ENCODE data around the gene TMEFF2. TPM values are rescaled to one million over a fixed set of nuclear protein-coding genes. Genes with fewer than 3 reads are reported as not detected.

TMEFF2 gene
- total and polyA plus RNA-seq, 12 donors = 0.16 to 2.7 (median 0.58) TPM; not detected in 2

DNA sequence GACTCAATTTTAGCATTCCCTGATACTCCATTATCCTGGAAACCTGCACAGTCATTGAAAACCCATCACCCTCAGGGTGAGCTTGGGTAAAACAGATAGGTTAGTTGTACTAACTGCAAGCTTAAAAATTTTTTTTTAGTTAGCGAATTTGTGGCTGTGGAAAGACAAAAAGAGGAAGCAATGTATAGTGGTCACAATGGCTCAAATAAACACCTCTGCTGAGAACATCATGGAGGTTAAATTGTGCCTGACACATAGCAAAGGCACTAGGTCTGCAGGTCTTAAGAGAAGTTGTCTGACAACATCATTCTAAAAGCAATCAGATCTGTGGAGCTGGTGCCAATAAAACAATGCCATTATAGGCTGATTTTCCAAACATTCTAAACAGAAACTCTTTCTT lies 263.4 kb downstream of the TMEFF2 start:
- H3K9me3 ChIP-seq (replicated peaks in 1 of 3) = no peaks in the 10 kb centered on the region
- DNase-seq = no peak
- H3K27ac ChIP-seq = no peak overlapping the region
- no peak overlapping the region for H3K4me3 ChIP-seq
- 71 to 100% (median 84%) methylated on average over 1 of the region's 1 CpG for whole genome bisulfite sequencing, 4 donors
- no peaks in the 10 kb centered on the region for H3K27me3 ChIP-seq
- H3K4me1 ChIP-seq (replicated peaks in 1 of 2) = no peaks in the 10 kb centered on the region
- TF ChIP-seq POLR2A (IDR thresholded peaks at IDR 0.05) = no peak
- TF ChIP-seq, protein P1, sequence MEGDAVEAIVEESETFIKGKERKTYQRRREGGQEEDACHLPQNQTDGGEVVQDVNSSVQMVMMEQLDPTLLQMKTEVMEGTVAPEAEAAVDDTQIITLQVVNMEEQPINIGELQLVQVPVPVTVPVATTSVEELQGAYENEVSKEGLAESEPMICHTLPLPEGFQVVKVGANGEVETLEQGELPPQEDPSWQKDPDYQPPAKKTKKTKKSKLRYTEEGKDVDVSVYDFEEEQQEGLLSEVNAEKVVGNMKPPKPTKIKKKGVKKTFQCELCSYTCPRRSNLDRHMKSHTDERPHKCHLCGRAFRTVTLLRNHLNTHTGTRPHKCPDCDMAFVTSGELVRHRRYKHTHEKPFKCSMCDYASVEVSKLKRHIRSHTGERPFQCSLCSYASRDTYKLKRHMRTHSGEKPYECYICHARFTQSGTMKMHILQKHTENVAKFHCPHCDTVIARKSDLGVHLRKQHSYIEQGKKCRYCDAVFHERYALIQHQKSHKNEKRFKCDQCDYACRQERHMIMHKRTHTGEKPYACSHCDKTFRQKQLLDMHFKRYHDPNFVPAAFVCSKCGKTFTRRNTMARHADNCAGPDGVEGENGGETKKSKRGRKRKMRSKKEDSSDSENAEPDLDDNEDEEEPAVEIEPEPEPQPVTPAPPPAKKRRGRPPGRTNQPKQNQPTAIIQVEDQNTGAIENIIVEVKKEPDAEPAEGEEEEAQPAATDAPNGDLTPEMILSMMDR (IDR thresholded peaks at IDR 0.05) = no peak
- no peaks in the 10 kb centered on the region for H3K36me3 ChIP-seq (replicated peaks in 1 of 2)
- intact Hi-C loops (cut with DNase I) = no loop called here

DNA sequence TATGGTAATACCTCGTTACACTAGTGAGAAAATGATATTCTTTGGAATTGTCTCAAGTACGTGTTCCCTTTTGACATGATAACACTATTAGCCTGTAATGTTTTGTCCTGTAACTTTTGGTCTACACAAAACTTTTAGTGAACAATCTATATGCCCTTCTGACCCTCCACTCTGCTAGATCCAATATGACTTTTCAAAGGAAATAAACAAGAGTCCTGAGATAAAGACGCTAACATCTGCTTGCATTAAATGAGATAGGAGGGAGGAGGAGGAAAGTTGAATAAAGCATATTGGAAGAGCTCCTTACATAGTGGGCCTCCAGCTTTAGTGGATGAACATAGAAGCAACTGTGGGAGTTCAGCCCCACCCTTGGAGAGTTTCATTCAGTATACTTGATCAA lies 264.5 kb downstream of the TMEFF2 start:
- Histone ChIP-seq H3K27ac (no peak overlapping the region), H3K27me3 (no peaks in the 10 kb centered on the region), H3K4me3 (no peak overlapping the region), H3K9me3 (replicated peaks in 1 of 3) (no peaks in the 10 kb centered on the region), H3K4me1 (replicated peaks in 1 of 2) (no peaks in the 10 kb centered on the region), H3K36me3 (replicated peaks in 1 of 2) (no peaks in the 10 kb centered on the region)
- no peak for TF ChIP-seq POLR2A (IDR thresholded peaks at IDR 0.05)
- TF ChIP-seq, protein P1 (IDR thresholded peaks at IDR 0.05) = no peak
- 86 to 93% (median 90%) methylated on average over 3 of the region's 3 CpGs for WGBS, 4 donors
- no peak for DNase-seq
- intact Hi-C loops (cut with DNase I) = no loop called here

DNA sequence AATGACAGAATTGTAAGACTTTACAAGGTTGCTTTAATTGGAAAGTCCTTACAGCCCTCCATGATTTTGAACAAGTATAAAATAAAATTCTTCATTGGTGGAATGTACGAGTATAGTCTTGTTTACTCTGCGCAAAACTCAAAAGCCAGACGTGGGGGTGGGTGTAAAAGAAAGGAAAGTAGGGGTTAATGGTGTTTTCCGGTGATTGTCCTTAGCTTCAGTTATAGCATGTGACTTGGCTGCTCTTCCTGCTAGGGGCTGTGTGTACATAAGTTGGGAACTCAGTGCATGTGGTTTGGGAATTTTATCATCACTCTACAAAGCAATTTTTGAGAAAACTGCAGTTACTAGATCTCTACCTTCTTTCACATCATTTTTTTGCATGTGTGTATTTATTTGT lies 265.4 kb downstream of the TMEFF2 start:
- no peaks in the 10 kb centered on the region for H3K36me3 ChIP-seq (replicated peaks in 1 of 2)
- no peaks in the 10 kb centered on the region for H3K4me1 ChIP-seq (replicated peaks in 1 of 2)
- no peaks in the 10 kb centered on the region for H3K9me3 ChIP-seq (replicated peaks in 1 of 3)
- DNase-seq = no peak
- intact Hi-C loops (cut with DNase I) = no loop called here
- H3K27me3 ChIP-seq = no peaks in the 10 kb centered on the region
- no peak overlapping the region for H3K27ac ChIP-seq
- TF ChIP-seq POLR2A (IDR thresholded peaks at IDR 0.05) = no peak
- TF ChIP-seq, protein P1 (IDR thresholded peaks at IDR 0.05) = no peak
- H3K4me3 ChIP-seq = no peak overlapping the region
- 73 to 76% (median 74%) methylated on average over 4 of the region's 4 CpGs for WGBS, 4 donors

DNA sequence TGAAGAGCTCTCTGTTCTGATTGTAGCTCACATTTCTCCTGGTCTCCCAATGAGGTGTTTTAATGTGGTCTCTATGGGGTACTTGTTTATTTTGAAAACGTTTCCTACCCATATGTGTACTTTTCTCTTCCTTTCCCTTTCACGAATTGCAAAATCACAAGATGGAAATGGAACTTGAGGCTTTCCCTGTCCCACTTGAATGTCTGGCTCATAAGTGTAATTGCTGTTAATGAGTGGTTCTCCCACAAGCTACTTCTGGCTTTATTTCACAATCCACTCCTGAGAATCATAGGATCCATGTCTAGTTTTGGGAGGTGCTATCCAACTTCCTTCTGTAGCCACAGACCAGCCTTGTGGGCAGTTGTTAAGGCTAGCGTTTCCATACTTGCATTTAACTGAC lies 266.7 kb downstream of the TMEFF2 start:
- no peaks in the 10 kb centered on the region for H3K36me3 ChIP-seq (replicated peaks in 1 of 2)
- H3K9me3 ChIP-seq (replicated peaks in 1 of 3) = no peaks in the 10 kb centered on the region
- no peaks in the 10 kb centered on the region for H3K4me1 ChIP-seq (replicated peaks in 1 of 2)
- intact Hi-C loops (cut with DNase I) = no loop called here
- H3K27ac ChIP-seq = no peak overlapping the region
- H3K27me3 ChIP-seq = no peaks in the 10 kb centered on the region
- TF ChIP-seq POLR2A (IDR thresholded peaks at IDR 0.05) = no peak
- TF ChIP-seq, protein P1 (IDR thresholded peaks at IDR 0.05) = no peak
- 44 to 65% (median 55%) methylated on average over 3 of the region's 3 CpGs for WGBS, 4 donors
- DNase-seq = no peak
- no peak overlapping the region for H3K4me3 ChIP-seq
